Heart left ventricle (tissue), 13 donors: ENCODE data around the gene ULK1.

Source experiments
- POLR2A ChIP-seq, 2 donors: fragments of 450-650 bp; IDR thresholded peaks; one replicate each; pipeline ENCODE4 v1.6.1; 2017; ENCODE audit warnings: antibody characterized with exemption in 2 of 2, mild to moderate bottlenecking in 2 of 2, moderate library complexity in 2 of 2
- TF ChIP-seq, protein P1 (sequence below), 12 donors: fragments of 200-600 bp; sonication (generic) in 4 of 12; IDR thresholded peaks; one replicate each; pipeline versions ENCODE4 v1.5.0 to v1.8.0; 2018 to 2022; ENCODE audit warnings: antibody characterized with exemption in 12 of 12, mild to moderate bottlenecking in 5 of 12
- donor health status: ischemic (EF 13 %, LVEDD 7.1; RV severe dilation, severe dysfunction).
- donor health status: DM: no; HTN: yes; CAD: no.
- donor health status: DM: no; HTN: no; CAD: no.
- donor health status: ischemic (EF 25% LVEDD 6.9; RV normal size, moderate dysfunction).
- donor health status: ischemic (EF 25% LVEDD 5.7; RV mildly dilated, moderate dysfunction).
- donor health status: ischemic (EF 35%, LVEDD 5.7; RV mildly dilated, moderate dysfunction).
- donor health status: nonischemic (EF 11% LVEDD 7.7; RV severe dilation, severe dysfunction).
- donor health status: DM: yes; HTN: yes; CAD: no.
- donor health status: PGD.
- donor health status: ischemic (EF 29% LVEDD 5.4; RV normal size, mild dysfunction).
- donor health status: nonischemic (EF 23%, LVEDD 6.1; RV moderate dilation, normal function).

DNA sequence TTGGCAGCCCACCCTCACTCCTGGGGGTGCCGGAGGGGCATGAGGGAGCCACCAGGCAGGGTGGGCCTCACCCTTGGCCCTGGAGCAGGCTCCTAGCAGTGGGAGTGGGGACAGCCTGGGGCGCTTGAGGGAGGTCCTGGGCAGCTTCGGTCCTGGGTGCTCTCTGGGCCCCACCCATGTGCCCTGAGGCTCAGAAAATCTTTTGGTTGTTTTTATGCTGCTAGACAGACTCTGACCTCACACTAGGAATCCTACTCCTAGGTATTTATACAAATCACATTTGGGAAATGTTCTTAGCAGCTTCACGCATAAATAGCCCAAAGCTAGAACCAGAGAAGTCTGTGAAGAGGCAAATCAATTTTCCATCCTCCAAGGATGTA lies 10.9 kb upstream of the ULK1 start:
- TF ChIP-seq, protein P1, sequence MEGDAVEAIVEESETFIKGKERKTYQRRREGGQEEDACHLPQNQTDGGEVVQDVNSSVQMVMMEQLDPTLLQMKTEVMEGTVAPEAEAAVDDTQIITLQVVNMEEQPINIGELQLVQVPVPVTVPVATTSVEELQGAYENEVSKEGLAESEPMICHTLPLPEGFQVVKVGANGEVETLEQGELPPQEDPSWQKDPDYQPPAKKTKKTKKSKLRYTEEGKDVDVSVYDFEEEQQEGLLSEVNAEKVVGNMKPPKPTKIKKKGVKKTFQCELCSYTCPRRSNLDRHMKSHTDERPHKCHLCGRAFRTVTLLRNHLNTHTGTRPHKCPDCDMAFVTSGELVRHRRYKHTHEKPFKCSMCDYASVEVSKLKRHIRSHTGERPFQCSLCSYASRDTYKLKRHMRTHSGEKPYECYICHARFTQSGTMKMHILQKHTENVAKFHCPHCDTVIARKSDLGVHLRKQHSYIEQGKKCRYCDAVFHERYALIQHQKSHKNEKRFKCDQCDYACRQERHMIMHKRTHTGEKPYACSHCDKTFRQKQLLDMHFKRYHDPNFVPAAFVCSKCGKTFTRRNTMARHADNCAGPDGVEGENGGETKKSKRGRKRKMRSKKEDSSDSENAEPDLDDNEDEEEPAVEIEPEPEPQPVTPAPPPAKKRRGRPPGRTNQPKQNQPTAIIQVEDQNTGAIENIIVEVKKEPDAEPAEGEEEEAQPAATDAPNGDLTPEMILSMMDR (IDR thresholded peaks at IDR 0.05): no peak
- no peak for TF ChIP-seq POLR2A (IDR thresholded peaks at IDR 0.05)
